Measurements from ENCODE around the gene DACH1. TPM values are rescaled to one million over a fixed set of nuclear protein-coding genes. Genes with fewer than 3 reads are reported as not detected.

The DACH1 gene
- total RNA-seq, 2 experiments from 2014 or later = 0.71 to 0.89 TPM

DNA sequence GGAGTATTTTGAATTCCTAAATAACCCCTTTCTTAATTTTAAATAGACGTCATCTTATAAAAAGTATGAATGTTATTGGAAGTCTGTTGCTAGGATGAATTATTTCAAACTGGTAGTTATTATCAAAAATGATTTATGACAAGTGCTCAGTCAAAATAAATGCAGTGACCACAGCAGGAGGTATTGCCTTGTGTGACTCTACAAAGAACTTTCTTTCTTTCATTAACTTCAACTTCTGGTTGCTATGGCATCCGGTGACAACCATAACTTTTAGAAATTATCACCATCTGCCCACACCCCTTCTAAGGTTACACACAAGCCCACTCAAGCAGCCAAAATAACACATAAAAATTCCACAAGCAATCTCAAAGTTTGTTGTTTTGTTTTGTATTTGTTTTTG, 189.9 kb downstream of the DACH1 start:
- H3K9me3 ChIP-seq (ENCODE audit: control insufficient read depth in 1 of 2, insufficient read depth in 1 of 2, low read length in 2 of 2) = peaks cover 0 to 6% of the 10 kb centered on the region in 2 experiments
- H3K4me3 Mint-ChIP-seq = no peak overlapping the region
- DNase-seq (no peak), ATAC-seq (ENCODE audit: poor library complexity) (no peak)
- H3K4me1 Mint-ChIP-seq (ENCODE audit: low read depth) = no peaks in the 10 kb centered on the region
- no peak overlapping the region for H3K27ac Mint-ChIP-seq
- H3K27me3 ChIP-seq (ENCODE audit: control insufficient read depth in 1 of 2, insufficient read depth in 2 of 2, low read length in 2 of 2) = no peaks in the 10 kb centered on the region
- intact Hi-C loops (cut with DNase I, micrococcal nuclease) = no loop called here
- TF ChIP-seq, protein P1, sequence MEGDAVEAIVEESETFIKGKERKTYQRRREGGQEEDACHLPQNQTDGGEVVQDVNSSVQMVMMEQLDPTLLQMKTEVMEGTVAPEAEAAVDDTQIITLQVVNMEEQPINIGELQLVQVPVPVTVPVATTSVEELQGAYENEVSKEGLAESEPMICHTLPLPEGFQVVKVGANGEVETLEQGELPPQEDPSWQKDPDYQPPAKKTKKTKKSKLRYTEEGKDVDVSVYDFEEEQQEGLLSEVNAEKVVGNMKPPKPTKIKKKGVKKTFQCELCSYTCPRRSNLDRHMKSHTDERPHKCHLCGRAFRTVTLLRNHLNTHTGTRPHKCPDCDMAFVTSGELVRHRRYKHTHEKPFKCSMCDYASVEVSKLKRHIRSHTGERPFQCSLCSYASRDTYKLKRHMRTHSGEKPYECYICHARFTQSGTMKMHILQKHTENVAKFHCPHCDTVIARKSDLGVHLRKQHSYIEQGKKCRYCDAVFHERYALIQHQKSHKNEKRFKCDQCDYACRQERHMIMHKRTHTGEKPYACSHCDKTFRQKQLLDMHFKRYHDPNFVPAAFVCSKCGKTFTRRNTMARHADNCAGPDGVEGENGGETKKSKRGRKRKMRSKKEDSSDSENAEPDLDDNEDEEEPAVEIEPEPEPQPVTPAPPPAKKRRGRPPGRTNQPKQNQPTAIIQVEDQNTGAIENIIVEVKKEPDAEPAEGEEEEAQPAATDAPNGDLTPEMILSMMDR (IDR thresholded peaks at IDR 0.05) = no peak
- H3K27me3 Mint-ChIP-seq = no peaks in the 10 kb centered on the region
- no peak overlapping the region for H3K27ac ChIP-seq (ENCODE audit: low read depth in 1 of 2, low read length in 2 of 2)
- no peaks in the 10 kb centered on the region for H3K9me3 Mint-ChIP-seq
- ChIA-PET CTCF (no interaction called here), POLR2A (no interaction called here)
- no peaks in the 10 kb centered on the region for H3K36me3 Mint-ChIP-seq (ENCODE audit: low read depth)
- H3K36me3 ChIP-seq (ENCODE audit: insufficient read depth, low read length) = no peaks in the 10 kb centered on the region
- H3K4me3 ChIP-seq (ENCODE audit: low read length) = no peak overlapping the region
- H3K4me1 ChIP-seq (ENCODE audit: insufficient read depth, low read length) = no peaks in the 10 kb centered on the region

DNA sequence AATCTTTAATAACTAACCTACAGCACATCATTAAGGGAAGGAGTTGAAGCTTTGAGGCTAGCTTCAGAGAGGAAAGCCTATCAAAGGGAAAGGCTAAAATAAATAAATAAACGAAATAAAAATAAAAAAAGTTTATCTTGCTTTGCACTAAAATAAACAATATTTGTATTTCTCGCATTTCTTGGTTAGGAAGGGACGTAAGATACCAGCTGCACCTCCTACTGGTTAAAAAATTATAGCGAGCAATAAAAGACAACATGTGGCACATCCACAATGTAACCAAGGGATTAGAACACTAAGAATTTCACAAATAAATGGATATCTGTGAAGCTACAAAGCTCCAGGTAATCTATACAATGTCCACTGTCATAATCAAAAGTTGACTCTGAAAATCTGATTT, 194.5 kb downstream of the DACH1 start:
- H3K4me3 ChIP-seq (ENCODE audit: low read length) = no peak overlapping the region
- Mint-ChIP-seq H3K27me3 (no peaks in the 10 kb centered on the region), H3K4me1 (ENCODE audit: low read depth) (no peaks in the 10 kb centered on the region), H3K4me3 (no peak overlapping the region), H3K9me3 (no peaks in the 10 kb centered on the region), H3K36me3 (ENCODE audit: low read depth) (no peaks in the 10 kb centered on the region), H3K27ac (no peak overlapping the region)
- no peak overlapping the region for H3K27ac ChIP-seq (ENCODE audit: low read depth in 1 of 2, low read length in 2 of 2)
- H3K4me1 ChIP-seq (ENCODE audit: insufficient read depth, low read length) = no peaks in the 10 kb centered on the region
- CTCF ChIA-PET = no interaction called here
- intact Hi-C loops (cut with DNase I, micrococcal nuclease) = no loop called here
- H3K9me3 ChIP-seq (ENCODE audit: control insufficient read depth in 1 of 2, insufficient read depth in 1 of 2, low read length in 2 of 2) = peaks cover 0 to 6% of the 10 kb centered on the region in 2 experiments
- DNase-seq (no peak), ATAC-seq (ENCODE audit: poor library complexity) (no peak)
- no peaks in the 10 kb centered on the region for H3K36me3 ChIP-seq (ENCODE audit: insufficient read depth, low read length)
- H3K27me3 ChIP-seq (ENCODE audit: control insufficient read depth in 1 of 2, insufficient read depth in 2 of 2, low read length in 2 of 2) = no peaks in the 10 kb centered on the region
- TF ChIP-seq, protein P1 (IDR thresholded peaks at IDR 0.05) = no peak
- POLR2A ChIA-PET = no interaction called here

DNA sequence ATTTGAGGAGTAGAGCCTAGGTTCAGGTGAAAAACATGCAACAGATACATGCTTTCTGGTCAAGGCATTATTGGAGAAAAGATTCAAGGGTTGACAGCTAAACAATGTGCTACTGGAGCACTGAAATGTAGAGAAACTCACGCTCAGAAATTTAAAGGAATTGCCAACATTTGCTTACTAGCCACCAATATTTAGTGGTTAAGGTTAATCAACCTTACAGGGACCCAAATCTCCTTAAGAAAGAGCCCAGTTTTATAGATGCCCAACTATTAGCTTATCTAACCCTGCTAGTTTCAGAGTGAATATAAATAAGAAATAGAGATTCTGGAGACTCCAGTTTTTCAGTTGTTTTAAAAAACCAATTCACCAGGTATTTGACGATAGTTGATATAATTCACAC, 203.6 kb downstream of the DACH1 start:
- Mint-ChIP-seq H3K4me3 (no peak overlapping the region), H3K27me3 (no peaks in the 10 kb centered on the region), H3K9me3 (no peaks in the 10 kb centered on the region), H3K27ac (no peak overlapping the region), H3K36me3 (ENCODE audit: low read depth) (no peaks in the 10 kb centered on the region), H3K4me1 (ENCODE audit: low read depth) (no peaks in the 10 kb centered on the region)
- ChIA-PET CTCF (no interaction called here), POLR2A (no interaction called here)
- no peak for ATAC-seq (ENCODE audit: poor library complexity)
- no peak overlapping the region for H3K4me3 ChIP-seq (ENCODE audit: low read length)
- intact Hi-C loops (cut with DNase I, micrococcal nuclease) = no loop called here
- no peak overlapping the region for H3K27ac ChIP-seq (ENCODE audit: low read depth in 1 of 2, low read length in 2 of 2)
- H3K9me3 ChIP-seq (ENCODE audit: control insufficient read depth in 1 of 2, insufficient read depth in 1 of 2, low read length in 2 of 2) = no peaks in the 10 kb centered on the region
- no peaks in the 10 kb centered on the region for H3K36me3 ChIP-seq (ENCODE audit: insufficient read depth, low read length)
- no peaks in the 10 kb centered on the region for H3K4me1 ChIP-seq (ENCODE audit: insufficient read depth, low read length)
- no peaks in the 10 kb centered on the region for H3K27me3 ChIP-seq (ENCODE audit: control insufficient read depth in 1 of 2, insufficient read depth in 2 of 2, low read length in 2 of 2)
- TF ChIP-seq, protein P1 (IDR thresholded peaks at IDR 0.05) = no peak
- no peak for DNase-seq

Data from CD4-positive, alpha-beta T cell (primary cell).